ENCODE results near the gene NIPA2. TPM values are rescaled to one million over a fixed set of nuclear protein-coding genes. Genes with fewer than 3 reads are reported as not detected.

NIPA2 gene
- total RNA-seq, 2 donors from 2014 or later, result 28.1 to 34.3 TPM

DNA sequence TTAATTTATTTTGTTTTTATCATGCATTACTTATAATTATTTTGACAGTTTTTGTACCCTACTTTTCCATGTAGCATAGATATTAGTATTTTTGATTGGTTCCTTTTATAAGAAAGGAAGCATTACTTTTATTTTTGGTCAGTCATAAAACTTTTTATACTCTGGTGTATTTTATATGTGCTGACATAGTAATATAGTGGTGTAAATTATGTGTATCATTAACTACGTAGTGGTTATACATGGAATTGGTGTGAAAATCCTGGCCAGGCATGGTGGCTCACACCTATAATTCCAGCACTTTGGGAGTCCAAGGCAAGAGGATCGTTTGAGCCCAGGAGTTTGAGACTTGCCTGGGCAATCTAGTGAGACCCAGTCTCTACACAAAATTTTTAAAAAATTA is 18.8 kb upstream of the NIPA2 start:
- Histone ChIP-seq H3K4me1 (no peaks in the 10 kb centered on the region), H3K36me3 (peaks cover 30% of the 10 kb centered on the region), H3K9me3 (no peaks in the 10 kb centered on the region), H3K4me3 (no peak overlapping the region), H3K27me3 (no peaks in the 10 kb centered on the region), H3K27ac (no peak overlapping the region)
- TF ChIP-seq, protein P1, sequence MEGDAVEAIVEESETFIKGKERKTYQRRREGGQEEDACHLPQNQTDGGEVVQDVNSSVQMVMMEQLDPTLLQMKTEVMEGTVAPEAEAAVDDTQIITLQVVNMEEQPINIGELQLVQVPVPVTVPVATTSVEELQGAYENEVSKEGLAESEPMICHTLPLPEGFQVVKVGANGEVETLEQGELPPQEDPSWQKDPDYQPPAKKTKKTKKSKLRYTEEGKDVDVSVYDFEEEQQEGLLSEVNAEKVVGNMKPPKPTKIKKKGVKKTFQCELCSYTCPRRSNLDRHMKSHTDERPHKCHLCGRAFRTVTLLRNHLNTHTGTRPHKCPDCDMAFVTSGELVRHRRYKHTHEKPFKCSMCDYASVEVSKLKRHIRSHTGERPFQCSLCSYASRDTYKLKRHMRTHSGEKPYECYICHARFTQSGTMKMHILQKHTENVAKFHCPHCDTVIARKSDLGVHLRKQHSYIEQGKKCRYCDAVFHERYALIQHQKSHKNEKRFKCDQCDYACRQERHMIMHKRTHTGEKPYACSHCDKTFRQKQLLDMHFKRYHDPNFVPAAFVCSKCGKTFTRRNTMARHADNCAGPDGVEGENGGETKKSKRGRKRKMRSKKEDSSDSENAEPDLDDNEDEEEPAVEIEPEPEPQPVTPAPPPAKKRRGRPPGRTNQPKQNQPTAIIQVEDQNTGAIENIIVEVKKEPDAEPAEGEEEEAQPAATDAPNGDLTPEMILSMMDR (IDR thresholded peaks at IDR 0.05), result no peak
- DNase-seq (ENCODE audit: low spot score), result no peak

DNA sequence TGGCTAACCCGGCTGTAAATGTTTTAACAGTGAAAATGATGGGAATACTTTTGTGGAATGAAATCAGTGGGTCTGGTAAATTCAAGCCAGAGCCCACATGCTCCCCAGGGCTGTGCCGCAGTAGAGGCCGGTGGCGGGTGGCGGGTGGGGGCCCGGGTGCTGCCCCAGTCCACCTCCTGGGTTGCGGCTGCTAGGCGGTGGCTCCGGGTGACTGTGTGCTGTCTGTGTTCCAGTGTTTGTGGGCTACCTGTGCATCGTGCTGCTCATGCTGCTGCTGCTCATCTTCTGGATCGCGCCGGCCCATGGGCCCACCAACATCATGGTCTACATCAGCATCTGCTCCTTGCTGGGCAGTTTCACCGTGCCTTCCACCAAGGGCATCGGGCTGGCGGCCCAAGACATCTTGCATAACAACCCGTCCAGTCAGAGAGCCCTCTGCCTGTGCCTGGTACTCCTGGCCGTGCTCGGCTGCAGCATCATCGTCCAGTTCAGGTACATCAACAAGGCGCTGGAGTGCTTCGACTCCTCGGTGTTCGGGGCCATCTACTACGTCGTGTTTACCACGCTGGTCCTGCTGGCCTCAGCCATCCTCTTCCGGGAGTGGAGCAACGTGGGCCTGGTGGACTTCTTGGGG is 14.9 kb upstream of the NIPA2 start:
- TF ChIP-seq, protein P1 (IDR thresholded peaks at IDR 0.05), result no peak
- no peak overlapping the region for H3K4me3 ChIP-seq
- H3K36me3 ChIP-seq, result peaks cover 45% of the 10 kb centered on the region

DNA sequence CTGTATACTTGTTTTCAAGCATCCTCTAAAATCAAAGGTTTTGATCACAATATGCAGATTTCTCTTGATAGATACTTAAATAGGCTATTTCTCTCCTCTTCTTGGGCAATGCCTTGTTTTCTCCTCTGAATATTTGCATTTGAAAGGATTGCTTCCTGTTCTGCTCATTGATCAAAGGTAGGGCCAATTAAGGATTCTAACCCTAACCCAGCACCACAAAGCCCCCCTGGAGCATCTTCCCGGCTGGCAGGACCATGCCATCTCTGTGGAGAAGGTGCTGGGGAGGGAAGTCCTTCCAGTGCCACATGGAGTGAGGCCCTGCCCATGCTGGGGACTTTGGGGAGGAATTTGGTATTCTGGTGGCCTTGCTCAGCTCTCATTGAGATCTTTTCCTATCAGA is 11.3 kb upstream of the NIPA2 start:
- H3K4me3 ChIP-seq, result no peak overlapping the region
- no peak for DNase-seq (ENCODE audit: low spot score)
- H3K27ac ChIP-seq, result no peak overlapping the region
- TF ChIP-seq, protein P1 (IDR thresholded peaks at IDR 0.05), result no peak
- H3K36me3 ChIP-seq, result peaks cover 30% of the 10 kb centered on the region
- H3K9me3 ChIP-seq, result no peaks in the 10 kb centered on the region
- no peaks in the 10 kb centered on the region for H3K4me1 ChIP-seq
- H3K27me3 ChIP-seq, result no peaks in the 10 kb centered on the region

More for the DNA sequence above, 14.9 kb upstream of the NIPA2 start:
- DNase-seq (ENCODE audit: low spot score), result no peak
- Histone ChIP-seq H3K4me1 (no peaks in the 10 kb centered on the region), H3K27ac (no peak overlapping the region), H3K27me3 (no peaks in the 10 kb centered on the region), H3K9me3 (no peaks in the 10 kb centered on the region)

DNA sequence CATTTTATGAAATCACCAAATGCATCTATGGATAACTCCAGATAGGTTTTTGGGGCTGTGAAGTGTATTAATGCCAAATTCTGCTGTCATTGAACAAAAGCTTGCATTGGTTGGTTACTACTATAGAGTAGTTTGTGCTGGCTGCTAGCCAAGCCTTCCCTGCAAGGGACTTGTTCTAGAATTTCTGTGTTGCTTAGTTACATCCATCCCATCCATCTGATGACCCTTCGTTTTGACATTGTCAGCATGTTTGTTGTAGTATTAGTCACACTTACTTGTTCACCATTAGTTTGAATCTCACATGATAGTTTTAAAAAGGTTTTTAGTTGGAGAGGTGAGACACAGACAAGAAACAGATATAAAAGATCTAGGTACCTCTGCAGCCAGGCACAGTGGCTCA is 7.0 kb upstream of the NIPA2 start:
- TF ChIP-seq, protein P1 (IDR thresholded peaks at IDR 0.05), result no peak
- Histone ChIP-seq H3K27me3 (no peaks in the 10 kb centered on the region), H3K36me3 (no peaks in the 10 kb centered on the region), H3K9me3 (no peaks in the 10 kb centered on the region), H3K4me1 (no peaks in the 10 kb centered on the region), H3K27ac (no peak overlapping the region), H3K4me3 (no peak overlapping the region)
- no peak for DNase-seq (ENCODE audit: low spot score)

DNA sequence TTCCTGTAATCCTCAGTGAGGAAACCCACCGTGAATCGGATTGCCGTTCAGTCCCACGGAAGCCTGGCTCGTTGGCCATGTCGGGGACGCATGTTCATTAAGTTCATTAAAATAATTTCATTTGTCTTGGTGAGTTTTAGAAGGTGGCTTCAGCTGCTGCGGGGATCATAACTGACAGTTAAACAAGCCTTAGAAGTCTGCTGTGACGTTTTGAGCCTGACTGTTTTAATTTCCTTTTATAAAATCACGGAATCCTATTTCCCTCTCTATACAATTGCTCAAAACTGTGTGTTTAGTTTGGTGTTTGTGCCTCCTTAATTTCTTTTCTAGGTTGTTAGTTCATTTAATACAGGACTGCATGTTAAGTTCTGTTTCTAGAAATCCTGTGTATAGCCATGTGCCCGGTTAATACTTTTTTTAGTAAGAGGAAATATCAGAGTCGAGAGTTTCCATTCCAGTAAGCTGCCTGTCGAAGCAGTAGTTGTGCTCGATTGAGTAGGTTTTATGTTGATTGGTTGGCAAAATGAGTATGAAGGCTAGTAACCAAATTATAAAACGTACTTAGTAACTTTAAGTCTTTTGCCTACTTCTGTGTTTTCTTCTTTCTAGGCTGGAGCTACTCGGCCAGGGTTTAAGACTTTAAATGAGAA is 705 bp downstream of the NIPA2 start:
- H3K27me3 ChIP-seq, result no peaks in the 10 kb centered on the region
- no peaks in the 10 kb centered on the region for H3K9me3 ChIP-seq
- peak overlapping the region; percentile 77 to 78 for H3K4me3 ChIP-seq
- no peak for DNase-seq (ENCODE audit: low spot score)
- H3K27ac ChIP-seq, result peak overlapping the region; percentile 88 to 95
- TF ChIP-seq, protein P1 (IDR thresholded peaks at IDR 0.05), result no peak
- peaks cover 3% of the 10 kb centered on the region for H3K36me3 ChIP-seq
- H3K4me1 ChIP-seq, result peaks cover 0 to 26% of the 10 kb centered on the region in 2 donors
